ENCODE results near the gene HIVEP3. TPM values are rescaled to one million over a fixed set of nuclear protein-coding genes. Genes with fewer than 3 reads are reported as not detected.

HIVEP3 gene
- total RNA-seq, 1 donor from 2014 or later, result 1.2 TPM

DNA sequence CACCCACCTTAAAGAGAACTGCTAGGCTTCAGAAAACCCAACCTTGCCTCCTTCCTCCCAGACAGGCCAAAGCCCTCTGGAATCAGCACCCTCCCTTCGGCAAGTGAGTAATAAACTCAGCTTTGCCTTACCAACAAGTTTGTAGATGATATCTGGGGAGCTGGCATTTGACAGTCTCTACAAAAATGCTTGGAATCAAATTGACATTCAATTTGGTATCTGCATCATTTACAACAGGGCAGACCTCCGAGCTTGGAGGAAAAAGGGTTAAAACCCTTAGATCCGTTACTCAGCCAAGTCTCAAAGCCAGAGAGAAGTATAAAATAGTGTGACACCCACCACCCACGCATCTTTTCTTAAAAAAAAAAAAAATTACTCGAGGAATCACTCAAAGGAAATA is 285.0 kb downstream of the HIVEP3 start:
- TF ChIP-seq, protein P1, sequence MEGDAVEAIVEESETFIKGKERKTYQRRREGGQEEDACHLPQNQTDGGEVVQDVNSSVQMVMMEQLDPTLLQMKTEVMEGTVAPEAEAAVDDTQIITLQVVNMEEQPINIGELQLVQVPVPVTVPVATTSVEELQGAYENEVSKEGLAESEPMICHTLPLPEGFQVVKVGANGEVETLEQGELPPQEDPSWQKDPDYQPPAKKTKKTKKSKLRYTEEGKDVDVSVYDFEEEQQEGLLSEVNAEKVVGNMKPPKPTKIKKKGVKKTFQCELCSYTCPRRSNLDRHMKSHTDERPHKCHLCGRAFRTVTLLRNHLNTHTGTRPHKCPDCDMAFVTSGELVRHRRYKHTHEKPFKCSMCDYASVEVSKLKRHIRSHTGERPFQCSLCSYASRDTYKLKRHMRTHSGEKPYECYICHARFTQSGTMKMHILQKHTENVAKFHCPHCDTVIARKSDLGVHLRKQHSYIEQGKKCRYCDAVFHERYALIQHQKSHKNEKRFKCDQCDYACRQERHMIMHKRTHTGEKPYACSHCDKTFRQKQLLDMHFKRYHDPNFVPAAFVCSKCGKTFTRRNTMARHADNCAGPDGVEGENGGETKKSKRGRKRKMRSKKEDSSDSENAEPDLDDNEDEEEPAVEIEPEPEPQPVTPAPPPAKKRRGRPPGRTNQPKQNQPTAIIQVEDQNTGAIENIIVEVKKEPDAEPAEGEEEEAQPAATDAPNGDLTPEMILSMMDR (conservative IDR thresholded peaks at IDR 0.05), result no peak
- no peak overlapping the region for H3K27ac Mint-ChIP-seq (ENCODE audit: unreplicated experiment)
- H3K4me1 Mint-ChIP-seq, result peaks cover 7% of the 10 kb centered on the region
- H3K36me3 Mint-ChIP-seq (ENCODE audit: low read depth), result no peaks in the 10 kb centered on the region
- DNase-seq (ENCODE audit: low read depth, low spot score), result no peak
- no peaks in the 10 kb centered on the region for H3K27me3 Mint-ChIP-seq (ENCODE audit: low read depth)
- no peak overlapping the region for H3K4me3 Mint-ChIP-seq
- no peaks in the 10 kb centered on the region for H3K9me3 Mint-ChIP-seq

DNA sequence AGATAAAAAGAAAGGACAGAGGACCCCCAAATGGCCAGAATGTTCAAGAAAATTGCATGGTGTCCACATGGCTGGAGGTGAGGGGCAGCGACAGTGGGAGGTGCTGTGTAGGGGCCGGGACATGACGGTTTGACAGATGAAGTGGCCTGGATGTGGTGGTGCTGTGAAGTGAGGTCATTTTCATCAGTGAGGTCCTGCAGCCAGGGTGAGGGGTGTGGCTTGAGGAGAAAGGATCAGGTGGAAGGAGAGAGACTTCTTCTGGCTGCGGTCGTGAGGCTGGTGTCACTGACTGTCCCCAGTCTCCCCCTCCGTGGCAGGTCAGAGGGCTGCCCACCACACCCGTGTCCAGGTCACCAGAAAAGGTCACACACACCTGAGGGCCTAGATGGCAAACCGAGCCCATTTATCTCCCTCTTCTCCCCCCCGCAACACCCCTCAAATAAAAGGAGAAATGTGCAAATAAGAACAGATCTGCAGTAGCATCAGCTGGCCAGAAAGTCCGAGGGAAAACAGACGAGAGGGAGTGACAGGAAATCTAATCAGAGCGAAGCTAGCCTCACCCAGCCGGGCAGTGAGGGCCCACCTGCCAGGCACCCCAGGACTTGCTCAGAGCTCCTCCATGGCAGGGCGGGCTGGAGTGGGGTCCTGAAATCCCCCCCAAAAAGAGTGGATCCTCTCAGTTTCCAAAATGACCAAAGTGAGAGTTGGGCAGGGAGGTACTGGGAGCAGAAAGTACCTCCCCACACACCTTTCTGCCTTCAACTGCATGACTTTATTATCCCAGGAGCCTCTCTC is 285.7 kb downstream of the HIVEP3 start:
- H3K9me3 Mint-ChIP-seq, result no peaks in the 10 kb centered on the region
- H3K27ac Mint-ChIP-seq (ENCODE audit: unreplicated experiment), result no peak overlapping the region
- TF ChIP-seq, protein P1 (conservative IDR thresholded peaks at IDR 0.05), result no peak
- DNase-seq (ENCODE audit: low read depth, low spot score), result no peak
- H3K36me3 Mint-ChIP-seq (ENCODE audit: low read depth), result no peaks in the 10 kb centered on the region
- H3K4me3 Mint-ChIP-seq, result no peak overlapping the region
- no peaks in the 10 kb centered on the region for H3K27me3 Mint-ChIP-seq (ENCODE audit: low read depth)
- H3K4me1 Mint-ChIP-seq, result peaks cover 7% of the 10 kb centered on the region

DNA sequence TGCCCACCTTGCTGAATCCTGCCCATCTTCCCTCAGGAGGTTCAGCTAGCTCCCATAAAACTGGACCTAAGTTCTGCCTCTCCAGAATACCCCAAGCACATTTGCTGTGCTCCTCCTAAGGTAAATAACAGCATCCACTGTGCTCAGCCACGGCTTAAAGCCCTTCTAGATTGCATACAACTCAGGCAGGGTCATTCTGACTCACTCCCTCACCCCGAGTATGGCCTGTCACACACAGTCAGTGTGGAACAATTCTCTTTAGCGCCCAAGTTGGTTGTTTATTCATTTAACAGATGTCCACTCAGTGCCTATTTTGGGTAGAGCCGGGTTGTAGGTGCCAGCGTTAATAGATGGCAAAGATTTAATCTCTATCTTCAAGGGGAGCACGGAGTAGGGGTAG is 286.8 kb downstream of the HIVEP3 start:
- no peak overlapping the region for H3K27ac Mint-ChIP-seq (ENCODE audit: unreplicated experiment)
- H3K9me3 Mint-ChIP-seq, result no peaks in the 10 kb centered on the region

DNA sequence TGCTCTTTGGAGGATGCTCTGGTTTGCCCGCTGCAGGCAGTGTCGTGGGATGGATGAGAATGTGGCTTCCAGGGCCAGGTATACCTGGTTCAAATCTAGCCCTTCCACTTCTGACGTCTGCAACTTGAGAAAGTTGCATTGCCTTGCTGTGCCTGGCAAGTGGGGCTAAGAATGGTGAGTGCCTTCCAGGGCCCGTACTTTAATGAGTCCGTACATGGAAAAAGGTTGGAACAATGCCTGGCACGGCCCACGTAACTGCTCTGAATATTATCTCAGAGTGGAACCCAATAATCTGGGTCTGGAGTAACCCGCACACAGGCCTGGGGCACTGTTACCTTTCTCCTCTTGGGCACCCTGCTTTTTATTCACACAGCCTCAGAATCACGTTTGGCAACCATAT is 287.6 kb downstream of the HIVEP3 start:
- Mint-ChIP-seq H3K4me3 (no peak overlapping the region), H3K27ac (ENCODE audit: unreplicated experiment) (no peak overlapping the region), H3K36me3 (ENCODE audit: low read depth) (no peaks in the 10 kb centered on the region), H3K27me3 (ENCODE audit: low read depth) (no peaks in the 10 kb centered on the region), H3K4me1 (peaks cover 7% of the 10 kb centered on the region), H3K9me3 (no peaks in the 10 kb centered on the region)
- no peak for DNase-seq (ENCODE audit: low read depth, low spot score)
- TF ChIP-seq, protein P1 (conservative IDR thresholded peaks at IDR 0.05), result no peak

More for the DNA sequence above, 286.8 kb downstream of the HIVEP3 start:
- Mint-ChIP-seq H3K4me1 (peaks cover 7% of the 10 kb centered on the region), H3K4me3 (no peak overlapping the region), H3K36me3 (ENCODE audit: low read depth) (no peaks in the 10 kb centered on the region), H3K27me3 (ENCODE audit: low read depth) (no peaks in the 10 kb centered on the region)
- no peak for DNase-seq (ENCODE audit: low read depth, low spot score)
- TF ChIP-seq, protein P1 (conservative IDR thresholded peaks at IDR 0.05), result no peak

DNA sequence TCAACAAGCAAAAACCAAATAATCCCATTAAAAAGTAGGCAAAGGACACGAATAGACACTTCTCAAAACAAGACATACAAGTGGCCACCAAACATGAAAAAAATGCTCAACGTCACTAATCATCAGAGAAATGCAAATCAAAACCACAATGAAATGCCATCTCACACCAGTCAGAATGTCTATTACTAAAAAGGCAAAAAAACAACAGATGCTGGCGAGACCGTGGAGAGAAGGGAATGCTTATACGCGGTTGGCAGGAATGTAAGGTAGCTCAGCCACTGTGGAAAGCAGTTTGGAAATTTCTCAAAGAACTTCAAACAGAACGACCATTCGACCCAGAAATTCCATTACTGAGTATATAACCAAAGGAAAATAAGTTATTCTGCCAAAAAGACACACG is 289.2 kb downstream of the HIVEP3 start:
- Mint-ChIP-seq H3K4me1 (peaks cover 7% of the 10 kb centered on the region), H3K9me3 (no peaks in the 10 kb centered on the region), H3K27ac (ENCODE audit: unreplicated experiment) (no peak overlapping the region), H3K27me3 (ENCODE audit: low read depth) (no peaks in the 10 kb centered on the region), H3K4me3 (no peak overlapping the region), H3K36me3 (ENCODE audit: low read depth) (no peaks in the 10 kb centered on the region)
- TF ChIP-seq, protein P1 (conservative IDR thresholded peaks at IDR 0.05), result no peak
- no peak for DNase-seq (ENCODE audit: low read depth, low spot score)

Data from neural crest cell (in vitro differentiated cells).